HCT116 (cell line): ENCODE measurements around the gene WAPL. TPM values are rescaled to one million over a fixed set of nuclear protein-coding genes. Genes with fewer than 3 reads are reported as not detected.

Experiments
- ATAC-seq: fragments of 200-7000 bp; cut with Tn5 transposase; 2 replicates; pipeline ENCODE4 v1.9.1; 2020; ENCODE audit warnings: mild to moderate bottlenecking, moderate library complexity
- BruUV-seq: library from RNA; stranded (reverse); fragments of 400-500 nt; replicated peaks from 2 replicates; lab custom pipeline; 2021; lab: Mats Ljungman, UMichigan
- CTCF ChIA-PET: fragments of 300-600 bp; sonication (Branson Sonifier 250); formaldehyde crosslinking; loops from one replicate; lab custom pipeline; 2021; ENCODE audit warnings: antibody characterized with exemption; lab: Charles Lee
- POLR2A ChIA-PET: fragments of 300-600, 350-600 bp; sonication (Branson Sonifier 250); formaldehyde crosslinking; loops from one replicate; lab custom pipeline; 2021; ENCODE audit warnings: antibody characterized with exemption; lab: Charles Lee
- RAD21 ChIA-PET, 2 experiments: fragments of 300-600 bp; sonication (Branson Sonifier 250); formaldehyde crosslinking; loops; one replicate each; lab custom pipeline; 2023; ENCODE audit warnings: low total read pairs in 2 of 2; ENCODE audit not compliant: uncharacterized antibody in 2 of 2, unreplicated experiment in 2 of 2, low non-redundant PET in 1 of 2; lab: Charles Lee
- DNase-seq: peaks from one replicate; pipeline ENCODE4 v3.0.0-alpha.2; 2010; ENCODE audit warnings: low read depth, low spot score
- H2AFZ ChIP-seq: fragments of 200-600 bp; shearing (Covaris generic), sonication (generic); 2 replicates; pipeline ENCODE4 v1.6.1; 2017; ENCODE audit warnings: low read depth, mixed run types, mixed read lengths, antibody characterized with exemption, low read length; ENCODE audit not compliant: poor library complexity, severe bottlenecking
- H3K27ac ChIP-seq: 2 replicates; pipeline ENCODE4 v1.5.1; 2012; ENCODE audit warnings: low read depth, low read length
- H3K27me3 ChIP-seq: fragments of 200-600 bp; sonication (generic); 2 replicates; pipeline ENCODE4 v1.6.1; 2016; ENCODE audit warnings: mixed run types, low read length, mixed read lengths; ENCODE audit not compliant: insufficient read depth
- H3K36me3 ChIP-seq, 2 experiments: fragments of 200-500 bp in 1 of 2; fragments of 200-600 bp in 1 of 2; sonication (Bioruptor generic) in 1 of 2; sonication (generic) in 1 of 2; 2 replicates each; pipeline versions ENCODE4 v1.5.1 to v1.6.1; 2014 to 2016; ENCODE audit warnings: low read length in 2 of 2, inconsistent platforms in 1 of 2, mixed read lengths in 1 of 2, mixed run types in 1 of 2; ENCODE audit not compliant: insufficient read depth in 2 of 2, control insufficient read depth in 1 of 2
- H3K4me1 ChIP-seq, 2 experiments: fragments of 200-600 bp in 1 of 2; sonication (generic) in 1 of 2; 2 replicates each; pipeline versions ENCODE4 v1.5.1 to v1.6.1; 2012 to 2017; ENCODE audit warnings: low read length in 2 of 2, inconsistent platforms in 1 of 2, mild to moderate bottlenecking in 1 of 2, mixed read lengths in 1 of 2, mixed run types in 1 of 2, moderate library complexity in 1 of 2; ENCODE audit not compliant: insufficient read depth in 2 of 2, control insufficient read depth in 1 of 2
- H3K4me2 ChIP-seq: fragments of 200-600 bp; sonication (generic); 2 replicates; pipeline ENCODE4 v1.6.1; 2017; ENCODE audit warnings: mixed run types, low read length, mixed read lengths
- H3K4me3 ChIP-seq, 2 experiments: fragments of 200-600 bp in 1 of 2; sonication (generic) in 1 of 2; replicated peaks in 1 of 2; 2 replicates each; pipeline ENCODE4 v1.5.1; 2011 to 2016; ENCODE audit warnings: low read length in 2 of 2, control low read depth in 1 of 2, low read depth in 1 of 2, mild to moderate bottlenecking in 1 of 2, mixed read lengths in 1 of 2, mixed run types in 1 of 2
- H3K79me2 ChIP-seq: fragments of 200-600 bp; sonication (generic); 2 replicates; pipeline ENCODE4 v1.6.1; 2017; ENCODE audit warnings: mild to moderate bottlenecking, mixed run types, low read length, moderate library complexity, mixed read lengths; ENCODE audit not compliant: insufficient read depth
- H3K9ac ChIP-seq: fragments of 200-600 bp; sonication (generic); 2 replicates; pipeline ENCODE4 v1.6.1; 2016; ENCODE audit warnings: low read length, mixed read lengths
- H3K9me2 ChIP-seq: fragments of 200-600 bp; sonication (generic), shearing (Covaris generic); 2 replicates; pipeline ENCODE4 v1.6.1; 2017; ENCODE audit warnings: mixed run types, mild to moderate bottlenecking, moderate library complexity; ENCODE audit not compliant: insufficient read depth
- H3K9me3 ChIP-seq, 2 experiments: fragments of 200-500 bp in 1 of 2; fragments of 200-600 bp in 1 of 2; sonication (Bioruptor generic) in 1 of 2; sonication (generic) in 1 of 2; 2 replicates each; pipeline ENCODE4 v1.6.1; 2014 to 2017; ENCODE audit warnings: low read length in 2 of 2, mixed read lengths in 2 of 2, inconsistent platforms in 1 of 2, low read depth in 1 of 2, mild to moderate bottlenecking in 1 of 2, mixed run types in 1 of 2, moderate library complexity in 1 of 2; ENCODE audit not compliant: control insufficient read depth in 1 of 2, insufficient read depth in 1 of 2
- H4K20me1 ChIP-seq: fragments of 200-600 bp; sonication (generic), shearing (Covaris generic); 2 replicates; pipeline ENCODE4 v1.6.1; 2017; ENCODE audit warnings: mixed run types, mild to moderate bottlenecking, moderate library complexity; ENCODE audit not compliant: insufficient read depth
- CBX3 ChIP-seq: IDR thresholded peaks from 2 replicates; pipeline ENCODE4 v1.6.1; 2012; ENCODE audit warnings: low read depth
- CEBPB ChIP-seq: IDR thresholded peaks from 2 replicates; pipeline ENCODE4 v1.6.1; 2012; ENCODE audit warnings: low read depth
- ELF1 ChIP-seq: IDR thresholded peaks from 2 replicates; pipeline ENCODE4 v1.6.1; 2012; ENCODE audit warnings: low read depth, borderline replicate concordance
- EZH2 ChIP-seq: fragments of 200-600 bp; sonication (generic); IDR thresholded peaks from 2 replicates; pipeline ENCODE4 v1.6.1; 2017; ENCODE audit warnings: antibody characterized with exemption, mixed run types
- FOSL1 ChIP-seq: IDR thresholded peaks from 2 replicates; pipeline ENCODE4 v1.6.1; 2012; ENCODE audit warnings: low read depth
- POLR2A ChIP-seq: IDR thresholded peaks from 2 replicates; pipeline ENCODE4 v1.7.0; 2011; ENCODE audit warnings: borderline replicate concordance; ENCODE audit not compliant: insufficient read depth, insufficient read length; ENCODE audit errors: extremely low read depth
- POLR2AphosphoS5 ChIP-seq: IDR thresholded peaks from 2 replicates; pipeline ENCODE4 v1.6.1; 2011; ENCODE audit warnings: mild to moderate bottlenecking, low read depth, low read length, moderate library complexity
- SIN3A ChIP-seq: IDR thresholded peaks from 2 replicates; pipeline ENCODE4 v1.6.1; 2012; ENCODE audit warnings: low read depth
- SRF ChIP-seq: IDR thresholded peaks from 2 replicates; pipeline ENCODE4 v1.6.1; 2012; ENCODE audit warnings: low read depth
- TCF7L2 ChIP-seq: IDR thresholded peaks from 2 replicates; pipeline ENCODE4 v1.7.0; 2011; ENCODE audit warnings: borderline replicate concordance, inconsistent platforms; ENCODE audit not compliant: insufficient read depth, insufficient read length; ENCODE audit errors: extremely low read depth
- ZFX ChIP-seq: fragments of 450-650 bp; IDR thresholded peaks from 2 replicates; pipeline ENCODE4 v1.6.1; 2017
- intact Hi-C: fragments of 100-400 bp; cut with micrococcal nuclease; formaldehyde crosslinking; loops from 2 replicates; pipeline ENCODE4 v1.10.0; 2022
- total RNA-seq: library from RNA; stranded (reverse); gene quantifications from one replicate; pipeline ENCODE4 v1.2.1, GENCODE V29; 2021; ENCODE audit not compliant: unreplicated experiment
- TF ChIP-seq, protein P1 (sequence below): IDR thresholded peaks from 2 replicates; pipeline ENCODE4 v1.6.1; 2011; ENCODE audit warnings: mild to moderate bottlenecking, low read length, moderate library complexity; ENCODE audit not compliant: insufficient replicate concordance; ENCODE audit errors: extremely low read depth
- TF ChIP-seq, protein P2 (sequence below): IDR thresholded peaks from 2 replicates; pipeline ENCODE4 v1.6.1; 2012
- TF ChIP-seq, protein P3 (sequence below): IDR thresholded peaks from 2 replicates; pipeline ENCODE4 v1.6.1; 2012; ENCODE audit warnings: low read depth
- TF ChIP-seq, protein P4 (sequence below), 3 experiments: fragments of 200-600 bp in 1 of 3; sonication (generic) in 1 of 3; IDR thresholded peaks in 2 of 3; conservative IDR thresholded peaks in 1 of 3; 2 replicates each; pipeline ENCODE4 v1.5.1; 2012 to 2017; ENCODE audit warnings: low read depth in 2 of 3, low read length in 2 of 3, antibody characterized with exemption in 1 of 3, borderline replicate concordance in 1 of 3, control low read depth in 1 of 3, mild to moderate bottlenecking in 1 of 3, mixed read lengths in 1 of 3, mixed run types in 1 of 3, moderate library complexity in 1 of 3; ENCODE audit not compliant: insufficient read depth in 1 of 3

The WAPL gene
- total RNA-seq, 1 experiment from 2014 or later, result 37.5 TPM

DNA sequence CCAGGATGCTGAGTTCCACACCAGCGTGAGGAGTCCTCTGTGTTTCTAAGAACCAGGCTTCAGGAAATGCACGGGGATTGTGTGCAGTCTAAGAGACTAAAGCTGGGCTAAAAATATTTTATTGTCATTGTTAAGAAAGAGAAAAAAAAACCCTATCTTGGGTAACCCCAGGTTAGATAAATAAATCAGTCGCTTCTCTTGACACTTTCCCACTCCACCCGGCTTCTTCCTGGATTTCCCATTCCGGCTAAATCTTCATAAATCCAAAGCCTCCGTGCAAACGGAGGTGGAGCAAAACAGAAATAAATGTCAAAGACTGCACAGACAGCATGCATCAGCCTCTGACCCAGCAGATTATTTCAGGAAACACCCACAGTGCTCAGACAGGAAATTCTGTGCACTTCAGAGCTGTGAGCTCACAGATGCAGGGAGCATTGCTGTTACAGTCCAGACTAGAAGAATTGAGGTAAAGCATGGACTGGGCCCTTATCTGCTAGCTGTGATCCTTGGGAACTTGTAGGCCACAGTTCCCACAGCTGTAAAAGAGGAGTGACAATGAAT, 110.2 kb downstream of the WAPL start:
- Histone ChIP-seq H3K79me2 (no peaks in the 10 kb centered on the region), H3K9me2 (no peaks in the 10 kb centered on the region), H3K27me3 (no peaks in the 10 kb centered on the region), H2AFZ (no peak overlapping the region), H3K4me2 (no peak overlapping the region), H3K4me1 (peaks cover 0 to 8% of the 10 kb centered on the region in 2 experiments; a peak in 2 of 4 replicates), H3K36me3 (no peaks in the 10 kb centered on the region), H3K9me3 (peaks cover 0 to 6% of the 10 kb centered on the region in 2 experiments; a peak in 1 of 4 replicates), H3K27ac (no peak overlapping the region), H4K20me1 (no peaks in the 10 kb centered on the region), H3K4me3 (no peak overlapping the region), H3K9ac (no peak overlapping the region)
- TF ChIP-seq CEBPB (no peak), SIN3A (no peak), SRF (no peak), CBX3 (no peak), EZH2 (no peak), FOSL1 (no peak), ELF1 (no peak), TCF7L2 (no peak), POLR2AphosphoS5 (no peak), ZFX (no peak), POLR2A (no peak)
- TF ChIP-seq, protein P1, sequence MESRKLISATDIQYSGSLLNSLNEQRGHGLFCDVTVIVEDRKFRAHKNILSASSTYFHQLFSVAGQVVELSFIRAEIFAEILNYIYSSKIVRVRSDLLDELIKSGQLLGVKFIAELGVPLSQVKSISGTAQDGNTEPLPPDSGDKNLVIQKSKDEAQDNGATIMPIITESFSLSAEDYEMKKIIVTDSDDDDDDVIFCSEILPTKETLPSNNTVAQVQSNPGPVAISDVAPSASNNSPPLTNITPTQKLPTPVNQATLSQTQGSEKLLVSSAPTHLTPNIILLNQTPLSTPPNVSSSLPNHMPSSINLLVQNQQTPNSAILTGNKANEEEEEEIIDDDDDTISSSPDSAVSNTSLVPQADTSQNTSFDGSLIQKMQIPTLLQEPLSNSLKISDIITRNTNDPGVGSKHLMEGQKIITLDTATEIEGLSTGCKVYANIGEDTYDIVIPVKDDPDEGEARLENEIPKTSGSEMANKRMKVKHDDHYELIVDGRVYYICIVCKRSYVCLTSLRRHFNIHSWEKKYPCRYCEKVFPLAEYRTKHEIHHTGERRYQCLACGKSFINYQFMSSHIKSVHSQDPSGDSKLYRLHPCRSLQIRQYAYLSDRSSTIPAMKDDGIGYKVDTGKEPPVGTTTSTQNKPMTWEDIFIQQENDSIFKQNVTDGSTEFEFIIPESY, result no peak
- TF ChIP-seq, protein P2, sequence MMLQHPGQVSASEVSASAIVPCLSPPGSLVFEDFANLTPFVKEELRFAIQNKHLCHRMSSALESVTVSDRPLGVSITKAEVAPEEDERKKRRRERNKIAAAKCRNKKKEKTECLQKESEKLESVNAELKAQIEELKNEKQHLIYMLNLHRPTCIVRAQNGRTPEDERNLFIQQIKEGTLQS, result no peak
- TF ChIP-seq, protein P3, sequence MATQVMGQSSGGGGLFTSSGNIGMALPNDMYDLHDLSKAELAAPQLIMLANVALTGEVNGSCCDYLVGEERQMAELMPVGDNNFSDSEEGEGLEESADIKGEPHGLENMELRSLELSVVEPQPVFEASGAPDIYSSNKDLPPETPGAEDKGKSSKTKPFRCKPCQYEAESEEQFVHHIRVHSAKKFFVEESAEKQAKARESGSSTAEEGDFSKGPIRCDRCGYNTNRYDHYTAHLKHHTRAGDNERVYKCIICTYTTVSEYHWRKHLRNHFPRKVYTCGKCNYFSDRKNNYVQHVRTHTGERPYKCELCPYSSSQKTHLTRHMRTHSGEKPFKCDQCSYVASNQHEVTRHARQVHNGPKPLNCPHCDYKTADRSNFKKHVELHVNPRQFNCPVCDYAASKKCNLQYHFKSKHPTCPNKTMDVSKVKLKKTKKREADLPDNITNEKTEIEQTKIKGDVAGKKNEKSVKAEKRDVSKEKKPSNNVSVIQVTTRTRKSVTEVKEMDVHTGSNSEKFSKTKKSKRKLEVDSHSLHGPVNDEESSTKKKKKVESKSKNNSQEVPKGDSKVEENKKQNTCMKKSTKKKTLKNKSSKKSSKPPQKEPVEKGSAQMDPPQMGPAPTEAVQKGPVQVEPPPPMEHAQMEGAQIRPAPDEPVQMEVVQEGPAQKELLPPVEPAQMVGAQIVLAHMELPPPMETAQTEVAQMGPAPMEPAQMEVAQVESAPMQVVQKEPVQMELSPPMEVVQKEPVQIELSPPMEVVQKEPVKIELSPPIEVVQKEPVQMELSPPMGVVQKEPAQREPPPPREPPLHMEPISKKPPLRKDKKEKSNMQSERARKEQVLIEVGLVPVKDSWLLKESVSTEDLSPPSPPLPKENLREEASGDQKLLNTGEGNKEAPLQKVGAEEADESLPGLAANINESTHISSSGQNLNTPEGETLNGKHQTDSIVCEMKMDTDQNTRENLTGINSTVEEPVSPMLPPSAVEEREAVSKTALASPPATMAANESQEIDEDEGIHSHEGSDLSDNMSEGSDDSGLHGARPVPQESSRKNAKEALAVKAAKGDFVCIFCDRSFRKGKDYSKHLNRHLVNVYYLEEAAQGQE, result no peak
- TF ChIP-seq, protein P4, sequence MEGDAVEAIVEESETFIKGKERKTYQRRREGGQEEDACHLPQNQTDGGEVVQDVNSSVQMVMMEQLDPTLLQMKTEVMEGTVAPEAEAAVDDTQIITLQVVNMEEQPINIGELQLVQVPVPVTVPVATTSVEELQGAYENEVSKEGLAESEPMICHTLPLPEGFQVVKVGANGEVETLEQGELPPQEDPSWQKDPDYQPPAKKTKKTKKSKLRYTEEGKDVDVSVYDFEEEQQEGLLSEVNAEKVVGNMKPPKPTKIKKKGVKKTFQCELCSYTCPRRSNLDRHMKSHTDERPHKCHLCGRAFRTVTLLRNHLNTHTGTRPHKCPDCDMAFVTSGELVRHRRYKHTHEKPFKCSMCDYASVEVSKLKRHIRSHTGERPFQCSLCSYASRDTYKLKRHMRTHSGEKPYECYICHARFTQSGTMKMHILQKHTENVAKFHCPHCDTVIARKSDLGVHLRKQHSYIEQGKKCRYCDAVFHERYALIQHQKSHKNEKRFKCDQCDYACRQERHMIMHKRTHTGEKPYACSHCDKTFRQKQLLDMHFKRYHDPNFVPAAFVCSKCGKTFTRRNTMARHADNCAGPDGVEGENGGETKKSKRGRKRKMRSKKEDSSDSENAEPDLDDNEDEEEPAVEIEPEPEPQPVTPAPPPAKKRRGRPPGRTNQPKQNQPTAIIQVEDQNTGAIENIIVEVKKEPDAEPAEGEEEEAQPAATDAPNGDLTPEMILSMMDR (IDR thresholded peaks at IDR 0.05 in 2 of 3, conservative IDR thresholded peaks at IDR 0.05 in 1 of 3; ENCODE audit: borderline replicate concordance in 1 of 3, insufficient read depth in 1 of 3, low read depth in 2 of 3, low read length in 2 of 3), result no peak
- ChIA-PET POLR2A (no interaction called here), RAD21 (no interaction called here), CTCF (interaction anchor here (0.7 to 2.3 kb wide), 3 partner anchors 10 to 11 kb away, joined by 3 to 7 read pairs (median 4); no protein-coding TSS in a partner anchor)
- ATAC-seq (no peak), DNase-seq (no peak)
- BruUV-seq, result no TSS peak
- intact Hi-C loops, result no loop called here
